Fibroblast of villous mesenchyme (primary cell): ENCODE measurements around the gene TNIP1. TPM values are rescaled to one million over a fixed set of nuclear protein-coding genes. Genes with fewer than 3 reads are reported as not detected.

Experiments used
- DNase-seq: peaks from one replicate; pipeline ENCODE4 v3.0.0-alpha.2; 2010; ENCODE audit warnings: low read depth
- H3K4me3 ChIP-seq: 2 replicates; pipeline ENCODE4 v1.5.1; 2011; ENCODE audit warnings: low read depth, mild to moderate bottlenecking, low read length
- total RNA-seq: library from RNA; depleted of rRNA; stranded (reverse); fragments of >200 nt; gene quantifications from 2 replicates; pipeline ENCODE4 v1.2.3, GENCODE V29; 2012
- TF ChIP-seq, protein P1 (sequence below): IDR thresholded peaks from 2 replicates; pipeline ENCODE4 v1.5.1; 2012; ENCODE audit warnings: low read depth, mild to moderate bottlenecking, low read length; ENCODE audit not compliant: insufficient read depth

Gene TNIP1
- total RNA-seq, 1 donor: 108 TPM

DNA sequence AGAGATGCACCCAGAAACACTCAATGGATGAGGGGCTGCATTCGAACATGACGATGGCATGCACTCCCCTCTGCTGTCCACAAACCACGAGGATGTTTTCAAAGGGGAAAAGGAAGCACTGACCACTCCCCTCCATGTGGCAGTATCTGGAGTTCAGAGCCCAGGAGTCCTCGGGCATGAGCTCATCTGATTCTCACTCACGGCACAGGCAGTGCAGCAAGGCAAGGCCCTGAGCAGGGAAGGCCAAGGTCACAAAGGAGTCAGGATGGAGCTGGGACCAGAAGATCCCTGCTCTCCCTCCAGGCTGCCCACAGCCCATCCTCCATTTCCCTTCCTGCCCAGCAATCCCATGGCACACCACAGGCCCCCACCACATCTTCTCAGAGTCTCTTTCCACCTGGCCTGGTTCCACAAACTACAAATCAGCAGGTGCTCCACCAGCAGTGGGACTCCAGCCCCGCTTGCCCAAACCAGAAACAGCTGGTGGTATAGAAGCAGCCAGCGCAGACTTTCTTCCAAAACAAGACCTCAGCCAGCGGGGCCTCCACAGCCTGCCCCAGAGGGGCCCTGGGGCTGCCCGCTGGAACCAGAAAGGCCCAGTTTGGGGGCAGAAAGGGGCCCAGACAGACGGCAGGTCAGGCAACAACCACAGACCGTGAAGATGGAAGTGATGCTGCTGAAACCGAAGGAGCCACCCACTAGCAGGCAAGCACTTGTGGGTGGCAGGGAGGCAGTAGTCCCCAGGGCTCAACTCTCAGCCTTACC is 12.2 kb downstream of the TNIP1 start:
- H3K4me3 ChIP-seq: no peak overlapping the region
- DNase-seq: no peak
- TF ChIP-seq, protein P1, sequence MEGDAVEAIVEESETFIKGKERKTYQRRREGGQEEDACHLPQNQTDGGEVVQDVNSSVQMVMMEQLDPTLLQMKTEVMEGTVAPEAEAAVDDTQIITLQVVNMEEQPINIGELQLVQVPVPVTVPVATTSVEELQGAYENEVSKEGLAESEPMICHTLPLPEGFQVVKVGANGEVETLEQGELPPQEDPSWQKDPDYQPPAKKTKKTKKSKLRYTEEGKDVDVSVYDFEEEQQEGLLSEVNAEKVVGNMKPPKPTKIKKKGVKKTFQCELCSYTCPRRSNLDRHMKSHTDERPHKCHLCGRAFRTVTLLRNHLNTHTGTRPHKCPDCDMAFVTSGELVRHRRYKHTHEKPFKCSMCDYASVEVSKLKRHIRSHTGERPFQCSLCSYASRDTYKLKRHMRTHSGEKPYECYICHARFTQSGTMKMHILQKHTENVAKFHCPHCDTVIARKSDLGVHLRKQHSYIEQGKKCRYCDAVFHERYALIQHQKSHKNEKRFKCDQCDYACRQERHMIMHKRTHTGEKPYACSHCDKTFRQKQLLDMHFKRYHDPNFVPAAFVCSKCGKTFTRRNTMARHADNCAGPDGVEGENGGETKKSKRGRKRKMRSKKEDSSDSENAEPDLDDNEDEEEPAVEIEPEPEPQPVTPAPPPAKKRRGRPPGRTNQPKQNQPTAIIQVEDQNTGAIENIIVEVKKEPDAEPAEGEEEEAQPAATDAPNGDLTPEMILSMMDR: no peak

DNA sequence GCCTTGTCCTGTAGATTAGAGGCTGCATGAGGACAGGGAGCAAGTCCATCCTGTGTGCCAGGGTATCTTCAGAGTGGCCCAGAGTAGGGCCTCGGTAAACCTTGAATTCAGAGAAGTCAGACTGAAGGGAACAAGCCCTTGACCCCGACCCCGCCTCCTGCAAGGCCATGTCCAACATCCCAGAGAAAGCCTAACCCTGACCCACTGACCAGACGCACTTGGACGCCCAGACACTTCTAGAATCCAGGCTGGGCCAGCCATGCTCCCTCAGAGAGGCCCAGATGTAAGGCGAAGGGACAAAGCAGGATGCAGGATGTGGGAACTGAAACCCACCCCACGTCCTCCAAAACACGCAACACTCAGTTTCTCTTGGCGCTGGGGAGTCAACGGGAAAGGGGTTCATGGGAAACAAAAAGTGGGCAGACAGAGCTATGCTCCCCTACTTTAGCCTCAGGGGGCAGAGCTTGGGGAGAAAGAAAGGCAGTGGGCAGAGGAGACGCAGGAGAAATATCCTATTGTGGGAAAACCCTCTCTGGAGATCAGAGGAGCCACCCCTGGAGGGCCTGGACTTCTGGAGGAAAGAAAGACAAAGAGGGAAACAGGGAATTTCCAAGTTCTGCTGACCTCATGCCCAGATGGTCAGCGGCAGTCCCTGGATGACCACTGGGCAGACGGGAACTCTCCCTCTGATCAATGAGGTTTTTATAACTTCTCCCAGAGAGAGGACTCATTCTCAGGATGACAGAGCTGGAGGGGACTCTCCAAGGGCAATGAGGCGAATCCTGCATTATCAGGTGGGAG is 13.0 kb downstream of the TNIP1 start:
- no peak overlapping the region for H3K4me3 ChIP-seq
- TF ChIP-seq, protein P1: no peak
- no peak for DNase-seq

DNA sequence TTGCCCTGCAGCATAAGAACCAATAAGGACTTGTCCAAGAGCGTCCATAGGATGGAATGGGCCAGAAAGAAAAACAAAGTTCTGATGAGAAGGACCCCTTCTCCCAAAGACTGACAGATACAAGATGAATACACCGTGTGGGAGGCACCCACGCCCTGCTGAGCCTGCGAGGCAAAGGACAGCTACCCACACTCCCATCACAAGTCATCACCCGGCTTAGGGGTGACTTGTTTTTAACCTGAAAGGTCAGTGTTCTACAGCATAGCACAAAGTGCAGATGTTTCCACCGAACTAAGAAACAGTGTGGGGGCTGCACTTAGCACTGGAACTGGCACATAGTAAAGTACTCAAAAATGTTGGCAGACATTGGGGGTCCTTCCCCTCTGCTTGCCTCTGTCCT is 13.9 kb downstream of the TNIP1 start:
- H3K4me3 ChIP-seq: no peak overlapping the region
- TF ChIP-seq, protein P1: no peak
- DNase-seq: no peak

DNA sequence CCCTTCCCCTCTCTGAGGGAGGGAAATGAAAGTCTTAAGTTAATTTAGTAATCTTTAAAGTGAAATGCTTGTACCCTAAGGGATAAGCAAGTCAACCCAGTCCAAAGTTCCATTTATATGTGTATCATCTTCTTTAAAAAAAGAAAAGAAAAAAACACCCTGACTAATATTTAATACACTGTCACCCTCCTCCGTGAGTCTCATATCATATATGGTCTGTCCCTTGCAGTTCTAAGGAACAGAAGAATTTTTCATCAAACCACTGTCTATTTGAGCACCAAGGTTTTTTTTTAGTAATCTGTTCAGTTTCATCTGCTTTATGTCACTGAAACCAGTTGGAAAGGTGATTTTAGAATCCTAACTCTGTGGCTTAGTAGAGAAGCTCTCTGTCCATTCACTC is 15.2 kb downstream of the TNIP1 start:
- H3K4me3 ChIP-seq: no peak overlapping the region
- TF ChIP-seq, protein P1: no peak

DNA sequence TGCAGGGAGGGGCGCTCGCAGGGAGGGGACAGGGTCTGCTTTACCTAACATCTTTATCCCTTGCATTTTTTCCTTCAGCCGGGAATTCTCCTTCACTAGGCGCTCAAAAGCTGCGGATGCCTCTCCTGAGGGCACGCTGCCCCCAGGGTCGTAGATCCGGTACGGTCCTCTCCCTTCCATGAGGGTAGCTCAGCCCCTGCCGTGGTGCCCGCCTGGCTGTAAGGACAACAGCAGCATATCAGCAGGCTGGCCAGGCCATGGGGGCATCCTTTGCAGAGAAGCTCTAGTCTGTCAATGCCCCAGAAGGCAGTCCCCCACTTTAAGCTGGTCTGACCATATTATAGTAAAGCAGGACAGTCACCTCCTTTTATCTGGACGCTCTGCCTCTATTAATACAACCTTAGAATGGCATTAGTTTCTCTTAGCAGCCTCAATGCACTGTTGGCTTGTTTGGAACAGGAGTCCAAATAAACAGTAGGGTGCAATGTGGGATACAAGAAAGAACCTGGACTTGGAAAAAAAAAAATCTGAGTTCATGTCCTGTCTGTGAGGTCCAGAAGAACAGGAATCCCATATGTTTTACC is 15.8 kb downstream of the TNIP1 start:
- DNase-seq: no peak
- TF ChIP-seq, protein P1: no peak
- H3K4me3 ChIP-seq: no peak overlapping the region

More for the DNA sequence above, 15.2 kb downstream of the TNIP1 start:
- DNase-seq: no peak

DNA sequence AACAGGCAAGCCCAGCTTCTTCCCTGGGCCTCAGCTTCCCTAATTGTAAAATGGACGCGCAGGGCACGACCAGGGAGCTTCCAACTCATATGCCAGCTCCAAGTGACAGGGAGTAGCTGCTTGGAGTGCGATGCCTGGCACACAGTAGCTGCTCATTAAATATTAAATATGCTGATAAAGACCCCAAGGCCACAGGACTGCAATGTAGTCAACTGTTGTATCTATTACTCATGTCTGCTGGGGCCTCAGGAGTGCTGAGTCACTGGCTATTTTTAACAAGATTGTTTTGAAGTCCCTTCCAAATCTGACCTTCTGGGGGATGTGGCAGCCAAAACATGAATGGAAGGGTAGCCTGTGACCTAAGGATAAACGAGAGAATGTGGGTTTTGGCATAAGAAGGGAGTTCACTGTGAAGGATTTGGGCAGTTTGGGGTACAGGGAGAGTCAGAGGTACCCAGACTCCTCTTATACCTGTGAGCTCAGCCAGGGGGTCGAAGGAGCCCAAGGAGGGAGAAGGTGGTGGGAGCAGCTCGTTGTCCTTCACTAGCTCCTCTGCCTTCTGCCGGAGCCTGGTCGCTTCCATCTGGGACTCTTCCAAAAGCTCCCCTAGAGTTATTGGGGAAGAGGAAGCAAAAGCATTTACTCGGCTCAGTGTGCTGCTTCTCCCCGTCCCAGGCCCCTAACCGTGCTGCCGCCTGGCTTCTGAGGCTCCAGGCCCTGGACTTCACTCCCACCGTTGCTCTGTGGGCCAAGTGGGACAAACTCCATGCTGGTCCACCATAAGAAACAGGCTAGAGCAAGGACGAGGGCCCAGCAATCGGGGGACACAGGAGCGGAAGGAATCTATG is 17.5 kb downstream of the TNIP1 start:
- peak; percentile 85 for DNase-seq
- H3K4me3 ChIP-seq: no peak overlapping the region
- TF ChIP-seq, protein P1: no peak
